NCI-H345 treated with DMSO at 0.1 percent for 48 hours (cell line): ENCODE measurements around the gene RNF128.
A peak's percentile ranks its signal among the peaks of the same experiment; 100 is the strongest.

ENCODE experiments used
- DNase-seq: peaks from one replicate; lab custom pipeline; 2025; ENCODE audit not compliant: unreplicated experiment; lab: John Stamatoyannopoulos, UW

The RNF128 gene, protein sequence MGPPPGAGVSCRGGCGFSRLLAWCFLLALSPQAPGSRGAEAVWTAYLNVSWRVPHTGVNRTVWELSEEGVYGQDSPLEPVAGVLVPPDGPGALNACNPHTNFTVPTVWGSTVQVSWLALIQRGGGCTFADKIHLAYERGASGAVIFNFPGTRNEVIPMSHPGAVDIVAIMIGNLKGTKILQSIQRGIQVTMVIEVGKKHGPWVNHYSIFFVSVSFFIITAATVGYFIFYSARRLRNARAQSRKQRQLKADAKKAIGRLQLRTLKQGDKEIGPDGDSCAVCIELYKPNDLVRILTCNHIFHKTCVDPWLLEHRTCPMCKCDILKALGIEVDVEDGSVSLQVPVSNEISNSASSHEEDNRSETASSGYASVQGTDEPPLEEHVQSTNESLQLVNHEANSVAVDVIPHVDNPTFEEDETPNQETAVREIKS

DNA sequence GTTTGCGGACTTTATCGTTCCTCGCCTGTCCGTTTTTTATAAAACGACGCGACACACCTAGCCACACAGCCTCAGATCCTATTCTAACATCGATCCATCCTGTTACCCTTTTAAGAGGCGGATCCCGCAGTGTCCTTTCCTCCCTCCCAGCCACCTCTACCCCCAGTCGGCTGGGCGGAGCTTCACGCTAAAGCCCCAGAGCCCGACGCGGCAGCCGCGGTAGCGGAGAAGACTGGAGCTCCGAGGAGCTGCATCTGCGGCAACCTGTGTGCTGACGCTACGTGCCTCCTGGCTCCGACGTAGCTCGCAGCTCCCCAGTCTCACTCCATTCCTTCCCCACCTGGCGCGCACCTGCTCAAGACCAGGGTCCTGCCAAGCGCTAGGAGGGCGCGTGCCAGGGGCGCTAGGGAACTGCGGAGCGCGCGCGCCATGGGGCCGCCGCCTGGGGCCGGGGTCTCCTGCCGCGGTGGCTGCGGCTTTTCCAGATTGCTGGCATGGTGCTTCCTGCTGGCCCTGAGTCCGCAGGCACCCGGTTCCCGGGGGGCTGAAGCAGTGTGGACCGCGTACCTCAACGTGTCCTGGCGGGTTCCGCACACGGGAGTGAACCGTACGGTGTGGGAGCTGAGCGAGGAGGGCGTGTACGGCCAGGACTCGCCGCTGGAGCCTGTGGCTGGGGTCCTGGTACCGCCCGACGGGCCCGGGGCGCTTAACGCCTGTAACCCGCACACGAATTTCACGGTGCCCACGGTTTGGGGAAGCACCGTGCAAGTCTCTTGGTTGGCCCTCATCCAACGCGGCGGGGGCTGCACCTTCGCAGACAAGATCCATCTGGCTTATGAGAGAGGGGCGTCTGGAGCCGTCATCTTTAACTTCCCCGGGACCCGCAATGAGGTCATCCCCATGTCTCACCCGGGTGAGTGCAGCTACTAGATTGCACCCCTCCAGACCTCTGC lies at the start of gene RNF128:
Gene RNF128 (plus strand): TSS at position 217 of the 953 bp plus-strand sequence. CDS start 213 bp downstream, at position 430.
- DNase-seq: peak; percentile 5

DNA sequence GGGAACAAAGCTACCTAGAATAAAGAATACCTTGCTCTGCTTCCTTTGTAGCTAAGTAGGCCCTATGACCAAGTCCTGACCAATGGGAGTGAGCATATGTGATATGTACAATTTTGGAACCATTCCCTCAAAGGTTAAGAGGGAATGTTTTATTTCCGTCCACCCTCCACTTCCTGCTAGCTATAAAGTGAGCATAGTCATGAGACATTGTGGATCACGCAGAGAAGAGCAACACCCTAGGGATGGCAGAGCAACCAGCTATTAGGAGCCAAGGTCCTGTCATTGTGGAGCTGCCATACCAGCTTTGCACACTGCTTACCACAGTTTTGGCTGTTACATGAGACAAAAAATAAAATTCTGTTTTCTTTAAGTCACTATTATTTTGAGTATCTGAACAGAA lies 45.8 kb upstream of the RNF128 start:
- no peak for DNase-seq

DNA sequence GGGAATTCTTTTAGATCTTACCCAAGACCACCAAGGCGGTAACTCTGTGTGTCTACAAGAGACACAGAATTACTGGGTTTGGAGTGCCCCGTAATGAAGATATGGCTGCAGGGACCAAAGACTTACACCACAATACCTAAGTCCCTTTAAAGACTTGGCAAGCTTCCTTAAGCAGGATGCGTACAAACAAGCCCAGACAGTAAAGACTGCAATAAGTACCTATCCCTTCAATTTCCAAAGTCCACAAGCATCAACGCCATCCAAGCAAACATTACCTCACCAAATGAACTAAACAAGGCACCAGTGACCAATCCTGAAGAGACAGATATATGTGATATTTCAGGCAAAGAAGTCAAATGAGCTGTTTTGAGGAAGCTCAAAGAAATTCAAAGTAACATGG lies 42.3 kb upstream of the RNF128 start:
- DNase-seq: no peak

DNA sequence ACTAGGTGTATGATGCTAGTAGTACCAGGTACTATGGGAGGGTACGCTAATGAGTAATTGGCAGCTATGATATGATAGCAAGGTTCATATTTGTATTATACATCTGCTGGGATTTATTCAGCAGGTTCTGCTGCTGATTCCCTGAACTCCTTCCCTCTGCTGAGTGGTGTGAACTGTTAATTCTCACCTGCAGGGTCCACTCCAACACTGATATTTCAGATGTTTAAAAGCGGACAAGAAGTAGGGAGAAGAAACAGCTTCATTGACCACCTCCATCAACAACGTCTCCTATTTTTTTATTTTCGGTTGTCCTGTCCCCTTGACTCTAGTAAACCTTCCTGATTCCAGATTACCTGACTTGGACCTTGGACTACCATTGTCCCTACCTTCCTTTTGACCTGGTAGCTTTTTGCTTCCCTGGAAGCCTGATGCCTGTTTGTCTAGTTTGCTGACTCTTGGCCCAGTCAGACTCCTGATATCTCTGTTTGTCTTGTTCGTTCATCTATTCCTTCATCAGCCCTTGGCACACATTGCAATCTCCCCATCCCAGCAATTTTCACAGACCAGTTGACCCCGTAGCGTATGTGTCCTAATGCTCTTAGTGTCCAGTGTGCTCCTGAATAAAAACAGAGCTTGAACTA lies 34.0 kb upstream of the RNF128 start:
- no peak for DNase-seq

DNA sequence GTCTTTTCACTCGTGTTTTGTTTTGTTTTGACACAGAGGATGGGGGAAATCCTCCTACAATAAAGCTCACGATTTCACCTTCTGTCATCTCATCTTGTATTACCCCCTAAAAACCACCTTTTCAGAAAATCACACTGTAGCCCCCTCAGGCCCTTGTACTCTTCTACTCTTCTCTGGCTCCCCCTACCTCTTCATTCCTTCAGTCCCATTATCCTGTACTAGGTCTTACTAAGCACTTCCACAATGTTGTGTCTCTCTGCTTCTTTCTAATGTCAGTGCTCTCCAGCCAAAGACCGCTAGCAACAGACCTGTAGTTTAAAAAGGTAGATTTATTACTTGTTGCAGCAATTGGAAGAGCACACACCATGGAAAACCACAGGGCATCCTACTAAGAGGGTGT lies 30.0 kb upstream of the RNF128 start:
- no peak for DNase-seq

DNA sequence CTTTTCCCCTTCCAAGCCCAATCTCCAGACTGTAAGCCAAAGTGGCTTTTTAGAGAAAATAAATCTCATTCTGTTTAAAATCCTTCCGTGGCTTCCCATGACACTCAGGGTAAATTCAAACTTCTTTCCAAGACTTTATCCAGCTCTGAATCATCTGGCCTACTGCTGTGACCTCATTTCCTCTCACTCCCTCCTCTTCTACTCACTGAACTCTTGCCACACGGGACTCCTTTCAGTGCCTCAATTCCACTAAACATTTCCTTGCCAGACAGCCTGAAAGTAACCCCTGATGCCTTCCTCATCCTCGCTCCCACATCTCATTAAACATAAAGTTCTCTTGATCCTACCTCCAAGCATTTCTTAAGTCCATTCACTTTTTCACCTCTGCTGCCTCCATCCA lies 27.8 kb upstream of the RNF128 start:
- no peak for DNase-seq

DNA sequence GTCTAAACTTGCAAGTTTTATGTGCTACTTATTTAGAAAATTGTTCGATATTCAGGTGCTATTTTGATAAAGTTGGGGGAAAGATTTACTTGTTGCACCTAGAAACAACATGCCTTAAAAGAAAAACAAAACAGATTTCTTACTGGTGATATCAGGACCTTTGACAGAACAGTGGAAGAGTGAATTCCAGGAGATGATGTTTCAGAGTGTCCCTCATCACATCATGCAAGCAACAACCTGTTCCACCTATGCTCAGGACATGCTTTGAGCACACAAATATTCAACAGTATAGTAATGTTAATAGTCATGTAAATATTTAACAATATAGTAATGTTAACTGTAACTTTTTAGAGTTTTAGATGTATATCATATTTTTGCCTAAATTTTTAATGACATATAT lies 23.9 kb upstream of the RNF128 start:
- no peak for DNase-seq

DNA sequence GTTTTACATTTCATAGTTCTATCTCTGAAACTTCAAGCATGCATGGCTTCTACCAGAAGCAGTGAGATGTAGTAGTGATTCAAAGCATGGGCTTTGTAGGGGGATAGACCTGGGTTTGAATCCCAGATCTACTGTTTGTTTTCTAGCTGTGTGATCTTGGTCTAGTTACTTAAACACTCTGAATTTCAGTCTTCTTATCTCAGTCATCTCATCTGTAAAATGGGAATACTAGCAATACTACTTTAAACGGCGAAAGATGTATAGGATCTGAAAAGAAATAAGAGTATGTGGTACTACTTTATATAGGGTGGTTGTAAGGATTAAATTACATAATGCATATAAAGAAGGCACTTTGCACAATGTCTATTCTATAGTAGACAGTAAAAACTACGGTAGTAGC lies 20.0 kb upstream of the RNF128 start:
- no peak for DNase-seq

DNA sequence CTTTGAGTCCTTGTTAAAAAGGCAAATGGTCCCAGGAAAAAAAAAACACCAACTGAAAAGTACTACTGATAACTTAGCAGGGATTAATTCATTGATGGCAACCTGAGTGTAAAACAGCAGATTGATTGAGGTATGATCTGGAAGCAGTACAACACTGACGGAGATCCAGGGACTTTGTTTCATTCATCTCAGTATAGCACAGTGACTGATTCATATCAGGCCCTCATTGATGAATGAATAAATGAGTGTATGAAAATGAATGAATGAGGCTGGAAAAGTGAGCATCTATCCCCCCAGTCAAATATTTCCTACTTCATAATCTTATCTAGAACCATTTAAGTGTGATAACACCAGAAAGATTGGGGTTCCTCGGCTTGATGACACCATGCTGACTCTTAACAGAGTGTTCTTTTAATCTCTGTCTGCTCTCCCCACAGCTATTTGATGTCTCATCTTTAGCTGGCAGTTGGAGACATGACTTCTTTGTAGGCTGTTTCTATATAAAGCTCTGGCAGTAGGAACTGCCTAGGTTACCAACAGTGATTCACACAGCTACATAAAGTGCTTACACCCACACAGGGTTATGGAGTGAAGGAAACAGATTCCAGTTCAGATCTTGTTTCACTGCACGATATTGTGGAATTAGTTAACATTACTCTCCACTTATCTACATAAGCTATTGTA lies 18.6 kb upstream of the RNF128 start:
- DNase-seq: no peak

DNA sequence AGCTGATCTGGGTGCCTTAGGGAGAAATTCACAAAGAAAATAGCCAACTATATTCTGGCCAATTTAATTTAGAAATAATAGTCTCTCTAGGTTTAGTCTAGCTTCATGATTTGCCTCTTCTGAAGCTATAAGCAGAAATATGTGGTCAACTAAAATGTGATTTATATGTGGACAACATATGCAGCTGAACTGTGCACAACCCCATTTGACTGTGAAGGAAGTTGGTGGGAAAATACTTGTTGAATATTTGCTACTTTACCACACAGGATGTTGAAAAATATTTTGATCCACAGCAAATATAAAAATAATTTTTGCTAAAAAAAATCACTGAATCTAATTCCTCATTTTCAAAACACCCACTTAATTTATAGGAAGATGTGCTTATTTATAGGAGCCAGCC lies 15.7 kb upstream of the RNF128 start:
- DNase-seq: no peak

DNA sequence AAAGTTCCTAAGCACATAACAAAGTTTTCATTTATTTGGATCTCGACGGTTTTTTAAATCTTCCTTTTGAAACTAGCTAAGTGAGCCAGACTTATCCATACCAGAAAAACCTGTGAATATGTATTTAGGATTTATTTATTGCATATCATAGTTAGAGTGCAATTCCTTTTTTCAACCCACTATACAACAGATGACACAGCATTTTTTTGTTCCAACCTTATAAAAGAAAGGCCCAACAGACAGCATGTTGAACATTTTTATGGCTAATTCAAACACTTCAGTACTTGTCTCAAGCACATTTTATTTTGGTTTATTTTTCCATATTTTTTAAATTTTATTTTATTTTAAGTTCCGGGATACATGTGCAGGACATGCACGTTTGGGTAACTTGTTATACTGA lies 15.1 kb upstream of the RNF128 start:
- DNase-seq: no peak

DNA sequence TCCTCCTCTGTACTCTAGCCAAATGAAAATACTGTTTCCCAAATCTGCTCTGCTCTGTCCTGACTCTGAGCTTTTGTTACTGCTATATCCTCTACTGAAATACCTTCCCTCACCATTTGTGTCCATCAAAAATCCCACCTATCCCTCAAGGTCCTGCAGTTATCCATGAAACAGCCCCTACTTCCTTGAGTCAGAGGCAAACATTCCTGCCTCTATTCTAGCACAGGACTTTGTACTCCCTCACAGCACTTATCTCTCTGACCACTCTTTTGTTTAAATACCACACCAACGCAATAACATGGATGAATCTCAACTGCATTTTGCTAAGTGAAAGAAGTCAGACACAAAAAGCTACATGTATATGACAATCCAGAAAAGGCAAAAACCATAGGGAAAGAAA lies 10.5 kb upstream of the RNF128 start:
- DNase-seq: no peak

DNA sequence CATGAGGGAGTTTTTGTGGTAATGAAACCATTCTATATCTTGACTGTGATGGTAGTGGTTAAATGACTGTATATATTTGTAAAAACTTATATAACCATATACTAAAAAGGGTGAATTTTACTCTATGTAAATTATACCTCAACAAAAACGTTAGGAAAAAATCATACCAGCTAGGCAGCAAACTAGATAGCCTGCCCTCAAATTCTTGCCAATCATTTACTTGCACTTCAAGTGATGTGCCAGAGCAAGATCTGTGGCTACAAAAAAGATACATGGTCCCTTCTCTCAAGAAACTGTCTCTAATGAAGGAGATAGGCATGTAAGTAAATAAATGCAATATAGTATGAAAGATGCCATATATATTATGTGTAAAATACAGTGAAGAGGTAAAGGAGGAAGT lies 10.0 kb upstream of the RNF128 start:
- DNase-seq: no peak

DNA sequence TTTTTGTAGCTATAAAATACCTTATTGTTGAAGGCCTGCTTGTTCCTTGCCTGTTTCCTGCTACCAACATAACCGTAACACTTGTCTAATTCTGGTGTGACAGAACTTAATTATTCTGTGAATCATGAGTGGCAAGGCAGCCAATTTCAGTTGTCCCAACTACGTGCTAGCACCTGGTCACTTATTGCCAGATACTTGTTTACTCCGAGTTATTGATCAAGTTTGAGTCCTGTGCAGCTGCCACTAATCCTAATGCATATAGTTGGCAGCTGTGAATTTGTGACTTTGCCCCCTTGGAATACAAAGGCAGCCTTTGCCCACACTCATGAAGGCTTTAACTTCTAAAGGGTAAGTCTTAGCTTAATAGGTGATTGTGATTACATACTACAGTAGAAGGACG lies 7.8 kb upstream of the RNF128 start:
- no peak for DNase-seq

DNA sequence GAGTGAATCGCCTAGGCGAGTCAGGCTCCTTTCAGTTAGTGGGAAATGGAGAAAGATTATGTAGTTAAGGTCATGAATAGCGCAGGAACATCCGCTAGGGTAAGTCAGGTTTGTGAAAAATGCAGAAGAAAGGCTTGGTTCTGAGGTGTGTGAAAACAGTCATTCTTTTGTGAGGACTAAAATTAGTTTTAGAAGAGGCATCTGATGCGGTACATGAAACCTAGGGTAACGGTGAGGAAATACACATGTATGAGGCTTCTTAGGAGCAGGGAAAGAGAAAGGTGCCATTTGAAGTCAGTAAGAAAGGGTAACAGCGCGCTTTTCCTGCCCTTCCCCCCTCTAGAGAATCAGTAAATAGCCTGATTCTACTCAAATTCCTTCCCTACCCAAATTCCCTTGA lies 570 bp upstream of the RNF128 start:
- DNase-seq: no peak

DNA sequence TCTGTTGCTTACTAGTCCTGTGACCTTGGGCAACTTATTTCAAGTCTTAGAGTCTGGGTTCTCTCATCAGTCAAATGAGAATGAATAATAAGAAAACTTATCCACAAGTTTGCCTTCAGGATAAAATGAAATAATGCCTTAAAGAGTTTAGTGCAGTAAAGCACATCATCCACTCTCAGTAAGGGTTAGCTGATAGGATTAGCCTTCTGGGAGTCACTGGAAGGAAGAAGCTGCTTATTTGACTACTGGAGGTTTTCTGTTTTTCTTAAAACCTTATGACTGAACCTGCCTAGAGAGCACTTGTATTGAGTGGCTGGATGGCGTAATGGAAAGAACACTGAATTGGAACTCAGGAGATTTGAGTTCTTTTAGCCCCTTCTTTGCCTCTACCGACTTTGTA lies 1.8 kb downstream of the RNF128 start:
- DNase-seq: no peak

DNA sequence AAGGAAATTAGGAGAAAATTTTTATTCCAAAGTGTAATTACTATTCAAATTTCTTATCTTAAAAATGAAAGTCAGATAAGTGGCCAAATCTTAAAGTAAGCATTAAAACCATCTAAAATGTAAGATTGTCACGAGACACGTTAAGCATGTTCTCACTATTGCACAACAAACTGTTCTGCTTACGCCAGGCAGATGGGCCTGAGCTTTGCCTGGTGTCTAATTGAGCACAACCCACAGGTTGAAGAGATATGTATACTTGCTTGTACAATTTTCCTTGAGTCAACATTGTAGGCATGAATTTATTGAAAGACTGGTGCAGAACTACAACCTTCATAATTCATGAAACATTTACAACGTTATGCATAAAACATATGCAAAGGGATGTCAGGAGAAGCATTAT lies 3.9 kb downstream of the RNF128 start:
- DNase-seq: no peak

DNA sequence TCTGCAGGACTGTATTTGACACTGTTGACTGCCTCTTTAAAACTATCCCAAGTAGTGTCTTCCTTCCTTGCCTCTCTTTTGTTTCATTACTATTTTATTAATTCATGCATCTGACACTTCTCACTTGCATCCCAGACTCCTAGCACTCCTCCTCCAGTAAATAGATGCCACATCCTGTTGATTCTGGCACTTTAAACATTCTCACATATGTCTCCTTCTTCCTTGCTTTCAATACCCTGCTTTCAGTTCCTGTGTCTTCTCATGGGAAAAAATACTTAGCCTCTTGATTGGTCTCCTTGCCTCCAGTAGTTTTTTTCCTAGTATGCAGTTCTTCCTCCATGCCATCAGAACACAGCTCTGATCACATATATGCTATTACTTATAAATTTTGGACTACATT lies 5.1 kb downstream of the RNF128 start:
- no peak for DNase-seq

DNA sequence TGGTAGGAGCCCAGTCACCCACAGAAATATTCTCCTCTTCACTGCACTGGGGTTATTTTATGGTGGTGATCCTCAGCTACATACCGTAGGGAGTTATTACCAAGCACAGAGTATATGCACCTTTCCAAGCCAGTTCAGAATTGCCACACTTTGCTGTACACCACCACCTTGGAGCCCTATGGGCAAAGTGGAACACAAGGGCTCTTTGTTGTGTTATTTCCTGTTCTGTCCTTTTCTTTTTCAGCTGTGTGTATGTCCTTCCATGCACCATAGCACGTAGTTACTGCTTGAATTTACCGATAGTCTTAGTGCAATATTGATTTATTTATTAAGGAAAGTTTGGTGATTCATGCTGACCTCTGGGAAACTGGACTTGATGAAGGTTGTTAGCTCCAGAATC lies 8.3 kb downstream of the RNF128 start:
- no peak for DNase-seq

DNA sequence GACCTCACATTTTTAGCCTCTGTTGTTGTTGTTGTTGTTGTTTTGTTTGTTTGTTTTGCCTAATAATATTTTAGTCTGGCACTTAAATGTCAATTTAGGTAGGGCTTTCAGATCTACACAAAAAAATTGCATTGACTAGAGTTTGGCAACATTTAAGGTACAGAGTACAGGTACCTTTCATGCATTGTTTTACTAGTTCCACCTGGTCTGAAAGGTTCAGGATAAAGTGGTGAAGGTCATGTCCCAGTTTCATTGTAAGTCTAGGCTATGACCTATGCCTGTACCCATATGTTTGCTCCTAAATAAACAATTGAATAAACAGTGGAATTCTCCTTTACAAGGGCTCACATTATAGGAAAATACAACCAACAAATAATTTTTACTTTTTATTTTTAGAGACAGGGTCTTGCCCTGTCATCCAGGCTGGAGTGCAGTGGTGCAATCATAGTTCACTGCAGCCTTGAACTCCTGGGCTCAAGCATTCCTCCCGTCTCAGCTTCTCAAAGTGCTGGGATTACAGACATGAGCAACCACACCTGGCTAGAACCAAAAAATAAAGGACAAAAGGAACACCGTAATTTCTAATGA lies 13.8 kb downstream of the RNF128 start:
- DNase-seq: no peak

DNA sequence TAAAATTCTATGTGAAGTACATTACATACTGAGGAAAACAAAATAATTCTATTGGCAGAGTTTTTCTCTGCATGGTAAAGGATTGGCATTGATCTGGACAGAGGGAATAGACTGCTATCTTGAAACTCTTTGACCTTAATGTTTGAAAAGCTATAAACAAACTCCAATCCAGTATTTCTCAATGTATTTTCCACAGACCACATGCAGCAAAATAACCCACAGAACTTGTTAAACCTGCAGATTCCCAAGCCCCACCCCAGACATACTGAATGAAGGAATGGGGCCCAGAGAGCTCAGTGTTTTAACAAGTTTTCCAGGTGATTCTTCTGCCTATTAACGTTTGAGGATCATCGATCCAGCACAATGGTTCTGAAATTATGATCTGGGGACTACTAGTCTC lies 15.7 kb downstream of the RNF128 start:
- no peak for DNase-seq
